GM12878 (cell line): ENCODE data around the gene LAMA2. TPM values are rescaled to one million over a fixed set of nuclear protein-coding genes. Genes with fewer than 3 reads are reported as not detected.

Experiments used
- ATAC-seq: fragments of 200-7000 bp; cut with Tn5 transposase; 3 replicates; pipeline ENCODE4 v1.9.1; 2020; ENCODE audit warnings: mild to moderate bottlenecking, moderate library complexity
- BruUV-seq: library from RNA; stranded (reverse); fragments of 400-500 nt; replicated peaks from 2 replicates; lab custom pipeline; 2021; lab: Mats Ljungman, UMichigan
- CTCF ChIA-PET: fragments of 300-600 bp; sonication (Branson Sonifier 250); formaldehyde crosslinking; extraction: SDS; loops from one replicate; lab custom pipeline; 2021; ENCODE audit warnings: inconsistent platforms; lab: Yijun Ruan, JAX
- POLR2A ChIA-PET: fragments of 350-600 bp; formaldehyde crosslinking; extraction: SDS; loops from one replicate; lab custom pipeline; 2021; ENCODE audit warnings: inconsistent platforms; lab: Charles Lee
- RAD21 ChIA-PET: fragments of 300-600 bp; sonication (Branson Sonifier 250); formaldehyde crosslinking; loops from one replicate; lab custom pipeline; 2023; ENCODE audit warnings: antibody characterized with exemption; ENCODE audit not compliant: unreplicated experiment; lab: Charles Lee
- SMC1A ChIA-PET: fragments of 300-600 bp; sonication (Branson Sonifier 250); formaldehyde crosslinking; loops from one replicate; lab custom pipeline; 2023; ENCODE audit not compliant: unreplicated experiment, uncharacterized antibody; lab: Charles Lee
- DNase-seq: peaks from one replicate; pipeline ENCODE4 v3.0.0-alpha.2; 2011; ENCODE audit warnings: low read depth, low spot score
- FAIRE-seq: peaks from 3 replicates; lab custom pipeline; 2011; peaks lifted over from hg19 to GRCh38; lab: Jason Lieb, UNC
- H2AFZ ChIP-seq: 2 replicates; pipeline ENCODE4 v1.6.0; 2011; ENCODE audit warnings: low read depth, low read length, control low read depth; ENCODE audit not compliant: control insufficient read depth
- H3K27ac ChIP-seq: 2 replicates; pipeline ENCODE4 v1.5.1; 2011; ENCODE audit warnings: control low read depth; ENCODE audit not compliant: control insufficient read depth, insufficient read depth
- H3K27me3 ChIP-seq, 2 experiments: replicated peaks in 1 of 2; 2 replicates each; pipeline versions ENCODE4 v1.6.0 to v1.6.1; 2011; ENCODE audit warnings: low read length in 1 of 2; ENCODE audit not compliant: control insufficient read depth in 2 of 2, insufficient read depth in 2 of 2
- H3K36me3 ChIP-seq, 2 experiments: 2 replicates each; pipeline ENCODE4 v1.5.1; 2011; ENCODE audit warnings: low read length in 1 of 2; ENCODE audit not compliant: control insufficient read depth in 2 of 2, insufficient read depth in 2 of 2
- H3K4me1 ChIP-seq: 2 replicates; pipeline ENCODE4 v1.6.1; 2011; ENCODE audit warnings: mild to moderate bottlenecking, low read length, moderate library complexity, mixed read lengths; ENCODE audit not compliant: control insufficient read depth, insufficient read depth
- H3K4me2 ChIP-seq: 2 replicates; pipeline ENCODE4 v1.6.0; 2011; ENCODE audit warnings: control low read depth; ENCODE audit not compliant: control insufficient read depth, insufficient read depth
- H3K4me3 ChIP-seq: fragments of 200-600 bp; sonication (generic); 2 replicates; pipeline ENCODE4 v1.5.1; 2016
- H3K79me2 ChIP-seq: 2 replicates; pipeline ENCODE4 v1.6.0; 2011; ENCODE audit warnings: low read length; ENCODE audit not compliant: control insufficient read depth, insufficient read depth
- H3K9ac ChIP-seq: 2 replicates; pipeline ENCODE4 v1.8.0; 2011; ENCODE audit warnings: low read length, control low read depth, mixed read lengths; ENCODE audit not compliant: control insufficient read depth, insufficient read depth
- H3K9me3 ChIP-seq: replicated peaks from 3 replicates; pipeline ENCODE4 v1.5.1; 2011; ENCODE audit warnings: mild to moderate bottlenecking, low read length; ENCODE audit not compliant: control insufficient read depth, insufficient read depth
- H4K20me1 ChIP-seq: 2 replicates; pipeline ENCODE4 v1.6.0; 2011; ENCODE audit not compliant: control insufficient read depth, insufficient read depth
- BACH1 ChIP-seq: fragments of 450-650 bp; IDR thresholded peaks from 2 replicates; pipeline ENCODE4 v1.6.1; 2017; ENCODE audit warnings: mild to moderate bottlenecking, borderline replicate concordance
- BCL11A ChIP-seq: IDR thresholded peaks from 2 replicates; pipeline ENCODE4 v1.6.1; 2011; ENCODE audit warnings: low read depth, low read length
- CTCF ChIP-seq, 3 experiments: IDR thresholded peaks in 2 of 3; conservative IDR thresholded peaks in 1 of 3; 2 replicates each; pipeline ENCODE4 v1.5.1; 2011; ENCODE audit warnings: low read depth in 3 of 3, low read length in 3 of 3, mild to moderate bottlenecking in 3 of 3, control low read depth in 2 of 3, moderate library complexity in 2 of 3, inconsistent platforms in 1 of 3, mixed read lengths in 1 of 3; ENCODE audit not compliant: control insufficient read depth in 2 of 3, insufficient read depth in 1 of 3; ENCODE audit errors: extremely low read depth in 1 of 3
- EZH2 ChIP-seq: IDR thresholded peaks from 2 replicates; pipeline ENCODE4 v1.6.1; 2012; ENCODE audit warnings: low read depth, mild to moderate bottlenecking, control low read depth, inconsistent platforms, low read length, borderline replicate concordance; ENCODE audit not compliant: control insufficient read depth
- JUNB ChIP-seq: IDR thresholded peaks from 2 replicates; pipeline ENCODE4 v1.6.1; 2016; ENCODE audit warnings: antibody characterized with exemption, mild to moderate bottlenecking
- KLF5 ChIP-seq: fragments of 450-650 bp; IDR thresholded peaks from 2 replicates; pipeline ENCODE4 v1.6.1; 2014; ENCODE audit warnings: mild to moderate bottlenecking; ENCODE audit not compliant: partially characterized antibody
- PKNOX1 ChIP-seq: fragments of 450-650 bp; IDR thresholded peaks from 2 replicates; pipeline ENCODE4 v1.6.1; 2016; ENCODE audit warnings: mild to moderate bottlenecking
- ZBTB11 ChIP-seq: fragments of 450-650 bp; formaldehyde crosslinking; IDR thresholded peaks from 2 replicates; pipeline ENCODE4 v1.5.0; 2022; ENCODE audit warnings: mild to moderate bottlenecking, missing genetic modification characterization
- WGBS: methylation state at CpG from one replicate; pipeline ENCODE4 v1.1.6; 2016; ENCODE audit warnings: low lambda C conversion rate; ENCODE audit not compliant: insufficient replicate concordance, insufficient coverage; ENCODE audit errors: missing lambda C conversion rate; 5-methylcytosine and 5-hydroxymethylcytosine counted together
- in situ Hi-C: fragments of 300-500 bp; cut with MboI; formaldehyde crosslinking; loops from 9 replicates; pipeline ENCODE4 v1.14.3; 2018; ENCODE audit warnings: mixed read lengths
- intact Hi-C: fragments of 100-400 bp; cut with micrococcal nuclease; formaldehyde crosslinking; loops from one replicate; pipeline ENCODE4 v1.14.2; 2022; ENCODE audit not compliant: unreplicated experiment
- polyA plus RNA-seq, 11 experiments: library from polyadenylated mRNA; depleted of rRNA in 4 of 11; unstranded in 6 of 11; stranded (reverse) in 5 of 11; fragments of >200 nt; fragmentation: Nextera tagmentation in 4 of 11; fragmentation: Illumina TruSeq in 1 of 11; extraction: Ambion mirVana in 4 of 11; extraction: Trizol in 1 of 11; gene quantifications; 1 replicate in 1 of 11; 2 replicates in 10 of 11; pipeline versions ENCODE4 v1.2.1 to v1.2.3, GENCODE V29; 2011 to 2016; ENCODE audit warnings: inconsistent platforms in 2 of 11, missing spikeins in 2 of 11, low read depth in 1 of 11
- total RNA-seq, 4 experiments: library from RNA; depleted of rRNA in 3 of 4; stranded (reverse); fragments of >200 nt in 3 of 4; fragmentation: Illumina TruSeq in 1 of 4; extraction: Trizol in 1 of 4; gene quantifications; 2 replicates each; pipeline versions ENCODE4 v1.2.1 to v1.2.3, GENCODE V29; 2013 to 2021

Gene LAMA2
- total and polyA plus RNA-seq, 10 of the 15 experiments (the other 5 are each of a cell fraction or from before 2014, with no cell fraction given) = 0.04 to 2.0 (median 0.37) TPM; not detected in 1

- H3K4me3 ChIP-seq = no peak overlapping the region
- ChIA-PET POLR2A (no interaction called here), SMC1A (no interaction called here), CTCF (interaction anchor here (0.6 to 1.0 kb wide), 2 partner anchors 17 to 1102 kb away, joined by 3 read pairs; no protein-coding TSS in a partner anchor), RAD21 (no interaction called here)
- DNase-seq = no peak
- intact Hi-C loops (no loop called here), in situ Hi-C loops (no loop called here)
- BruUV-seq = no TSS peak
- no peak for FAIRE-seq
- no peaks in the 10 kb centered on the region for H3K9me3 ChIP-seq
- H3K79me2 ChIP-seq = no peaks in the 10 kb centered on the region
- no peak overlapping the region for H3K27ac ChIP-seq
- H2AFZ ChIP-seq = no peak overlapping the region
- H3K4me1 ChIP-seq = no peaks in the 10 kb centered on the region
- no peak for ATAC-seq
- H3K9ac ChIP-seq = no peak overlapping the region
- TF ChIP-seq CTCF (IDR thresholded peaks at IDR 0.05 in 2 of 3, conservative IDR thresholded peaks at IDR 0.05 in 1 of 3; ENCODE audit: control insufficient read depth in 2 of 3, extremely low read depth in 1 of 3, insufficient read depth in 1 of 3, low read depth in 3 of 3, low read length in 3 of 3) (no peak), KLF5 (no peak), JUNB (no peak), BCL11A (no peak)
- H3K27me3 ChIP-seq = no peaks in the 10 kb centered on the region
- H3K36me3 ChIP-seq = no peaks in the 10 kb centered on the region
- H3K4me2 ChIP-seq = no peak overlapping the region
- no peaks in the 10 kb centered on the region for H4K20me1 ChIP-seq
Measured at GRCh38 chr6:129208415-129209034, 325.6 kb downstream of the LAMA2 start.

GRCh38 chr6:129209355-129209754 lies 326.4 kb downstream of the LAMA2 start:
- Histone ChIP-seq H3K4me3 (no peak overlapping the region), H2AFZ (no peak overlapping the region), H3K27ac (no peak overlapping the region), H3K36me3 (no peaks in the 10 kb centered on the region), H3K27me3 (no peaks in the 10 kb centered on the region), H3K9me3 (no peaks in the 10 kb centered on the region), H3K4me2 (no peak overlapping the region), H3K4me1 (no peaks in the 10 kb centered on the region), H4K20me1 (no peaks in the 10 kb centered on the region), H3K9ac (no peak overlapping the region), H3K79me2 (no peaks in the 10 kb centered on the region)
- ChIA-PET POLR2A (no interaction called here), CTCF (interaction anchor here (0.6 to 1.0 kb wide), 2 partner anchors 18 to 1102 kb away, joined by 3 read pairs; no protein-coding TSS in a partner anchor), SMC1A (no interaction called here), RAD21 (no interaction called here)
- intact Hi-C loops = no loop called here
- ATAC-seq (no peak), DNase-seq (no peak), FAIRE-seq (no peak)
- TF ChIP-seq KLF5 (no peak), EZH2 (no peak), BCL11A (no peak), PKNOX1 (no peak), ZBTB11 (CRISPR knock-in tag) (no peak), BACH1 (no peak)
- BruUV-seq = no TSS peak
- in situ Hi-C loops = no loop called here
- 67% methylated on average over 6 of the region's 6 CpGs for WGBS
